Cortex of kidney (tissue), 1 donor: ENCODE results near the gene AK9.

ENCODE experiments used
- DNase-seq: peaks from one replicate; lab custom pipeline; 2025; lab: John Stamatoyannopoulos, UW

Gene AK9

DNA sequence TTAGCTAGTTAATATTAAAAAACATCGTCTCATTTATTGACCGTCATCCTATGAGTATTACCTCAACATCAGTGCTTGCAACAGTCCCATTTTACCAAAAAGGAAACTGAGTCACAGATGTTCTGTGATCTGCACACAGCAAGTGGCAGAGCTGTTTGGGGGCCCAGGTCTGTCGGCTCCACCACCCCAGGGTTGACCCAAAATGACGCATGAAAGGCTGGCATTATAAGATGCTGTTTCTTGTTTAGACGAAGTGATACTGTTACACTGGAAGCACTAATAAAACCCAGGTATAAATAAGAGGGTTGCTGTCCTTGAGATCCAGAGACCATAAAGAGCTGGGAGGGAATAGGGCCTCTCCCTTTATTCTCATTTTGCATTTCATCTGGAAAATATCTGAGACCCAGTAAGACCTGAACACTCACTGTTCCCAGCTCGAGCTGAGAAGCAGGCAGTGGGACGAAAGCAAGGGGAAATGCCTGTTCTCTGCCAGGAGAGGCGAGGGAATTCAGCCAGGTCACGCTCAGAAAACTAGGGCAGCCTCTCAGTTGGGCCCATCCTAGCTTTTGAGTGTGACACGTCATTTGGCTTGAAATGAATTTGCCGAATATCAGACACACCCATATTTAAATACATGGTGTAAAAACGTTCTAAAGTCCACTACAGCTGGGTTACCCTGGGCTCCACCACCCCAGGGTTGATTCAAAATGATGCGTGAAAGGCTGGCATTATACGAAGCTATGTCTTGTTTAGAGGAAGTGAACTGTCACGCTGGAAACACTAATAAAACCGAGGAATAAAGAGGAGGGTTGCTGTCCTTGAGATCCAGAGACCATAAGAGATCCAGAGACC lies 234.1 kb downstream of the AK9 start:
- DNase-seq, result no peak

DNA sequence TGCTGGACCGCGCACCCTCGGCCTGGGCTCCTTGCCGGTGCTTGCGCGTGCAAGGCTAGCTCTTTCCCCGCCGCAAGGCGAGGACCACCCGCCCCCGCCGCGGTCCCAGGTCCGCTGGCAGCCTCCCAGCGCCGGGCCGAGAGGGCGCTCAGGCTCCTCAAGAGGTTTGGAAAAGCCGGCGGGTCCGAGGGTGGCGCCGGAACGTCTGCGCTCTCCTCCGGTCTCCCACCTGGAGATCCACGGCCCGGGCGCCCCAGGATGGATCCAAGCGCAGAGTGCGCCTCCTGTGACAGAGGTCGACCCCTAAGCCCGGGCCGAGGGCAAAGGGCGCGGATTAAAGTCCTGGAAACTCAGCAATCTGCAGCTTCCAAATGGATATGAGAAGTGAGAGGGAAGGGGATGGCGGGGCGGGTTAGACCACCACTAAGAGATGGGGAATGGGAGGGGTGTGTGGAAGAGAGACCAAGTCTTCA lies 234.9 kb downstream of the AK9 start:
- no peak for DNase-seq

- DNase-seq, result no peak
Measured at GRCh38 chr6:109455437-109456110, 235.4 kb downstream of the AK9 start, which contains the start of gene MICAL1. Gene MICAL1, minus strand, starts transcription at chr6:109455772. Its CDS starts 1,576 bp downstream, at chr6:109454196.

GRCh38 chr6:109454496-109455436 lies 236.2 kb downstream of the AK9 start:
- no peak for DNase-seq

- DNase-seq, result no peak
Measured at GRCh38 chr6:109453594-109454495, 237.2 kb downstream of the AK9 start.

DNA sequence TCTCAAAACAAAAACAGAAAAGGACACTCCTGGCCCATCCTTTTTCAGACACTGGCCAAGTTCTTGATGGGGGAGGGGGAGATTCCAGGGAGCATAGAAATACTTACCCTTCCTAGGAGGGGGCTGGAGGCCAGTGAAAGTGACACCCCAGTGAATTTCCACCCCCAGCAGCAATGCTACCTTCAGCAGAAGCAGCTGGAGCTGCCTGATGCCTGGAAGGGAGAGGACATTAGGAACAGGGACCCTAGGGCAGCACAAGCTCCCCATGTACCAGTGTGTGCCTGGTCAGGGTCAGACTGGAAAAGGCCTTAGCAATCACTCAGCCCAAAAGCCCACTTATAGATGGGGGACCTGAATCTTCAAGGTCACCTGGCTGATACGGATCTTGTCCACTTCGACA lies 237.8 kb downstream of the AK9 start:
- no peak for DNase-seq

- no peak for DNase-seq
Measured at GRCh38 chr6:109452181-109452580, 238.8 kb downstream of the AK9 start.

DNA sequence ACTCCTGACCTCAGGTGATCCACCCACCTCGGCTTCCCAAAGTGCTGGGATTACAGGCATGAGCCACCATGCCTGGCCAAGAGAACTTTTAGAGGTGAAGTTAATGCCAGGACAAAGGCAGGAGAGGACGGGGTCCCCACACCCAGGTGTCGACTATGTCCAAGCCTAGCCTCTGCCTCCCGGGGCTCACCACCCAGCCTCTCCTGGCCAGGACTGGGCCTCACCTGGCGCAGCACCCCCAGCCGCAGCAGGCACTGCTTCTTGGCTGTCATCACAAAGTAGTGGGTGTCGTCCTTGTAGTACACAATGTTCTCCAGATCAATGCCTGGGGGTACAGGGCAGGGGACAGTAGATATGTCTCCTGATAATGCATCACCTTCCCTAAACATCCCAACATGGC lies 239.6 kb downstream of the AK9 start:
- DNase-seq, result no peak

DNA sequence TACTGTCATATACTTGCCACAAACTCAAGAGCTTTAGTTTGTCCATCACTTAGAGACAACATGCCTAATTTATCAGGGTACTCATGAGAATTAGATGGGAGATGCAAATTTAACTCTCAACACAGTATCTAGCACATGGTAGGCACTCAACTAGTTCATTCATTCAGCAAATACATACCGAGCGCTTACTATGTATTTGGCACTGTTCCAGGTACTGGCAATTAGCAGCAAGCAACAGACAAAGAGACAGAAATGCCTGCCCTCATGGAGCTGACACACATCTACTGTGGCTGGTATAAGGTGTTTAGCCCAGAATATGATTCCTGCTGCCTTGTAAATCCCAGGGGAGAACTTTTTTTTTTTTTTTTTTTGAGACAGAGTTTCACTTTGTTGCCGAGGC lies 240.2 kb downstream of the AK9 start:
- DNase-seq, result no peak

- DNase-seq, result no peak
Measured at GRCh38 chr6:109449795-109450673, 241.0 kb downstream of the AK9 start.

DNA sequence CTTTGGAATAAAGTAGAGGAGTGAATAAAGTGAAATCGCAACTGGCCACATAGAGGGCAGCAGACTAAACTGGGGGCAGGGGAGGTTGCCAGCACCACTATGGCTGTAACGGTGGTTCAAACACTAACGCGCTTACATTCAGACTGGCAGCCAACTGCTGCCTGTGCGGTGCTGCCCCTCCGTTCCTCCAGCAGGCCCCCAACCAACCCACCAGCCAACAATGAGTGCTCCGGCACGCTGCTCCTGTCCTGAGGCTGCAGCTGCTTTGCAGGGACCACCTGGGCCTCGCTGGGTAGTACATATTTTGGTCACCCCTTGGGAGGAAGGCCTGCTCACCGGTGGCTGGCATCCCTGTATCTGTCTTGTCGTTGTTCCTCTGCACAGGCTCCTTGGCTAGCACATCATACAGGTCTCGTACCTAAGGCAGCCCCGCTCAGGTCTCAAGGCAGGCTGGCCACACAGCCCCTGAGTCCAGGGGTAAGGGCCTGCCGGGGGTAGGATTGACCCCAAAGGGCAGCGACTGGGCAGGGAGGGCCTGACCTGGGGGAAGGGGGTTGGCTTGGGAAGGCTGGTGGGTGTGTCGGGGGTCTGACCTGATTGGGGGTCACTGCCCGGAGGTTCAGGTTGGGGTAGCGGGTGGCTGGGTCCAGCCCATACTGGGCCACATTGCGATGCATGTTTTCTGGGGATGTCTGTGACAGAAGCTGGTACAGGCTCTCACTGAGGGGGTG lies 241.8 kb downstream of the AK9 start:
- DNase-seq, result no peak

DNA sequence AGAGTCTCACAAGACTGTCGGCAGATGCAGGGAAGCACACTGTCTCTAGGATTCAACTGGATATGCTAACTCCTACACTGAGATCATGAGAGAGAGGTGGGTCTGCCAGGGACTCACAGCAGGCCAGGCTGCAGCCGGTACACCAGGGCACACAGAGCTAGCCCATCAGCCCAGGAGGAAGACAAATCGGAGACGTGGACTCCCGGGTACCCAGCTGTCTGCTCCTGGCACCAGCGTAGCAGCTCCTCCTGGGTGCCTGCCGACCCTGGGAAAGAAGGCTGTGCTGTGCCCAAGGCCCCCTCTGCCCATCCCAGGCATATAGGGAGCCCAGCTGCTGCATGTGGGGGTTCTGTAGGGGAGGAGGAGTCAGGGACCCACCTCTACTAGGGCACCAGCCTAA lies 242.4 kb downstream of the AK9 start:
- DNase-seq, result no peak

- no peak for DNase-seq
Measured at GRCh38 chr6:109447878-109448555, 243.0 kb downstream of the AK9 start.

DNA sequence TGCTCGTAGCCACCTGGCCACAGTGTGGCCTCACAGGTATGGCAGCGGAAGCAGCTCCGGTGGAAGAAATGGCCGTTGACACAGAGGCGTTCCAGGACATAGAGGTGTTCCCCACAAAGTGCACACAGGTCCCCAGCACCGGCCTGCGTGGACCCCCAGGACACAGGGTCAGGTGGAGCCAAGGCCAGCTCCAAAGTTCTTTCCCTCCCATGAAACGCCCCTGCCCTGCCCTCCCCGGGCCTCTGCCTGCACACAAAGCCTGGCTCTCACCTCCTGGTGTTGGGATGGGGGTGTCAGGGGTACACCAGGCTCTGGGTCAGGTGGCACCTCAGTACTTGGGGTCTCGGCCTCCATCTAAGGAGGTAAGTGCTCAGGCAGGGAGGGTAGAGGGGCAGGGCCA lies 243.9 kb downstream of the AK9 start:
- DNase-seq, result no peak

GRCh38 chr6:109446541-109446940 lies 244.5 kb downstream of the AK9 start:
- DNase-seq, result no peak

DNA sequence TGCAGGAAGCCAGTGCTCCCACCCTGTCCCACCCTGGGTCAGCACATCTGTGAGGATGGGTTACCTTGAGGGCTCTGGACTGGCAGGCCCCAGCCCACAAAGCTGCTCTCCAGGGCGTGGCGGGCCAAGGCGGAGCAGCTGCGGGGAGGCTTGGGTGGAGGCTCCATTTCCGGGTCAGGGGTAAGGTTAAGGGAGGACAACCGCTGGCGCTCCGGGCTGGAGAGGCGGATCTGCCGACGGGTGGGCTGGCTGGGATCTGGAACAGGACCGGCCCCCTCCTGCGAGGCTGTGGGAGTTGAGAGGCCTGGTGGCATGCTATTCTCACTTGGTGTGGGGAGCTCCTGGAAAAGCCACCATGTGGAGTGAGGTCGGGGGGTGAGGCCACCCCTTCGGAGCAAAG lies 244.9 kb downstream of the AK9 start:
- DNase-seq, result no peak

GRCh38 chr6:109445382-109445781 lies 245.6 kb downstream of the AK9 start:
- no peak for DNase-seq

DNA sequence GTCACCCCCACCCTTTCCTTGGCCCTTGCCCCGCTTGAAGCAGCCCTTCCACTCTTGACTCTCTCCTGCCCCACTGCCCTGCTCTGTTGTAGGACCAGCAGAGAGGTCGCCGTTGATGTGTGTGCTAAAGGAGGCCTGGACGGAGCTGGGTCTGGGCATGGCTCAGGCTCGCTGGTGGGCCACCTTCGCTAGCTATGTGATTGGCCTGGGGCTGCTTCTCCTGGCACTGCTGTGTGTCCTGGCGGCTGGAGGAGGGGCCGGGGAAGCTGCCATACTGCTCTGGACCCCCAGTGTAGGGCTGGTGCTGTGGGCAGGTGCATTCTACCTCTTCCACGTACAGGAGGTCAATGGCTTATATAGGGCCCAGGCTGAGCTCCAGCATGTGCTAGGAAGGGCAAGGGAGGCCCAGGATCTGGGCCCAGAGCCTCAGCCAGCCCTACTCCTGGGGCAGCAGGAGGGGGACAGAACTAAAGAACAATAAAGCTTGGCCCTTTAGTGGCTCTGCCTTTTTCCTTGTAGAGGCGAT lies 247.5 kb downstream of the AK9 start:
- no peak for DNase-seq
